Cardiac fibroblast (primary cell): Measurements from ENCODE around the gene SPON2.

Experiments
- DNase-seq, 2 donors: peaks; one replicate each; pipeline versions ENCODE4 v3.0.0 to v3.0.0-alpha.2; 2010; ENCODE audit warnings: low read depth in 2 of 2
- H3K4me3 ChIP-seq, 2 donors: replicated peaks in 1 of 2; 1 replicate in 1 of 2; 2 replicates in 1 of 2; pipeline ENCODE4 v1.5.1; 2011; ENCODE audit warnings: low read depth in 2 of 2, low read length in 2 of 2, mild to moderate bottlenecking in 2 of 2, moderate library complexity in 1 of 2
- TF ChIP-seq, protein P1 (sequence below): IDR thresholded peaks from one replicate; pipeline ENCODE4 v1.5.1; 2011; ENCODE audit warnings: low read depth, mild to moderate bottlenecking, low read length, inconsistent platforms

The SPON2 gene

DNA sequence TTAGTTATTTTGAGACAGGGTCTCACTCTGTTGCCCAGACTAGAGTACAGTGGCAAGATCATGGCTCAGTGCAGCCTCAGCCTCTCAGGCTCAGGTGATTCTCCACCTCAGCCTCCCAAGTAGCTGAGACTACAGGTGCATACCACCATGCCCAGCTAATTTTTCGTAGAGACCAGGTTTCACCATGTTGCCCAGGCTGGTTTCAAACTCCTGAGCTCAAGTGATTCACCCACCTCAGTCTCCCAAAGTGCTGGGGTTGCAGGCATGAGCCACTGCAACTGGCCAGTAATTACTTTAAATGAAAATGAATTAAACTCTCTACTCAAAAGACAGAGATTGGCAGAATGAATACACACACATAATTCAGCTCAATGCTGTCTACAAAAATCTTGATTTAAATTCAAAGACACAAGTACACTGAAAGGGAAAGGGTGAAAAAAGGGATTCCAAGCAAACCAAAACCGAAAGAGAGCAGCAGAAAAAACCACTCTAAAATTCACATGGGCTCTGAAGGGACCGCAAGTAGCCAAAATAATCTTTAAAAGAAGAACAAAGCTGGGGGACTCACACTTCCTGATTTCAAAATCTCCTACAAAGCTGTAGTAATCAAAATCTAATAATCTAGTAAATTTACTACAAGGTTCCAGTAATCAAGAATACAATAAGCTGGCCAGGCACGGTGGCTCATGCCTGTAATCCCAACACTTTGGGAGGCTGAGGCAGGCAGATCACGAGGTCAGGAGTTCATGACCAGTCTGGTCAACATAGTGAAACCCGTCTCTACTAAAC is 11.8 kb upstream of the SPON2 start:
- DNase-seq: no peak
- H3K4me3 ChIP-seq: no peak overlapping the region
- TF ChIP-seq, protein P1, sequence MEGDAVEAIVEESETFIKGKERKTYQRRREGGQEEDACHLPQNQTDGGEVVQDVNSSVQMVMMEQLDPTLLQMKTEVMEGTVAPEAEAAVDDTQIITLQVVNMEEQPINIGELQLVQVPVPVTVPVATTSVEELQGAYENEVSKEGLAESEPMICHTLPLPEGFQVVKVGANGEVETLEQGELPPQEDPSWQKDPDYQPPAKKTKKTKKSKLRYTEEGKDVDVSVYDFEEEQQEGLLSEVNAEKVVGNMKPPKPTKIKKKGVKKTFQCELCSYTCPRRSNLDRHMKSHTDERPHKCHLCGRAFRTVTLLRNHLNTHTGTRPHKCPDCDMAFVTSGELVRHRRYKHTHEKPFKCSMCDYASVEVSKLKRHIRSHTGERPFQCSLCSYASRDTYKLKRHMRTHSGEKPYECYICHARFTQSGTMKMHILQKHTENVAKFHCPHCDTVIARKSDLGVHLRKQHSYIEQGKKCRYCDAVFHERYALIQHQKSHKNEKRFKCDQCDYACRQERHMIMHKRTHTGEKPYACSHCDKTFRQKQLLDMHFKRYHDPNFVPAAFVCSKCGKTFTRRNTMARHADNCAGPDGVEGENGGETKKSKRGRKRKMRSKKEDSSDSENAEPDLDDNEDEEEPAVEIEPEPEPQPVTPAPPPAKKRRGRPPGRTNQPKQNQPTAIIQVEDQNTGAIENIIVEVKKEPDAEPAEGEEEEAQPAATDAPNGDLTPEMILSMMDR: no peak

DNA sequence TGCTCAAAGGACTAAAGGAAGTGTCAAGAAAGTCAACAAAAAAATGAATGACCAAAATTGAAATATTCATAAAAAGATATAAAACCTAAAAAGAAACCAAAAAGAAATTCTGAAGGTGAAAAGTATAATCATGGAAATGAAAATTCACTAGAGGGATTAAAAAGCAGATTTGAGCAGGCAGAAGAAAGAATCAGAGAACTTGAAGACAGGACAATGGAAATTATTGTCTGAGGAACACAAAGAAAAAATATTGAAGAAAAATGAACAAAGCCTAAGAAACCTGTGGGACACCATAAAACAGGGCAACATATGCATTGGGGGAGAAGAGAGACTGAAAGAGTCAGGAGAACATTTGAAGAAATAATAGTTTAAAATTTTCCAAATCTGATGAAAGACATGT is 9.9 kb upstream of the SPON2 start:
- no peak for DNase-seq
- H3K4me3 ChIP-seq: no peak overlapping the region
- TF ChIP-seq, protein P1: no peak

DNA sequence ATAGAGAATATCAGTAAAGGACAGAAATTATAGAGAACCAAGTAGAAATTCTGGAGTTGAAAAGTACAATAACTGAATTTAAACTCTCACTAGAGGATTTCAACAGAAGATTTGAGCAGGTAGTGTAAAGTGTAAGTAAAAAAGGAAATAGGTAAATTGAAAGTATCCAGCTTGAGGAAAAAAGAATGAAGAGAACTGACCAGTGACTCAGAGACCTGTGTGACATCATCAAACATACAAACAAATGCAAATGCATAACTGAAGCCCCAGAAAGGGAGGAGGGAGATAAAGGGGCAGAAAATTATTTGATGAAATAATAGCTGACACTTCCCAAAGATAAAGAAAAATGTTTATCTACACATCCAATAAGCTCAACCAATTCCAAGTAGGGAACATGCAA is 8.3 kb upstream of the SPON2 start:
- TF ChIP-seq, protein P1: no peak
- DNase-seq: no peak
- H3K4me3 ChIP-seq: no peak overlapping the region

DNA sequence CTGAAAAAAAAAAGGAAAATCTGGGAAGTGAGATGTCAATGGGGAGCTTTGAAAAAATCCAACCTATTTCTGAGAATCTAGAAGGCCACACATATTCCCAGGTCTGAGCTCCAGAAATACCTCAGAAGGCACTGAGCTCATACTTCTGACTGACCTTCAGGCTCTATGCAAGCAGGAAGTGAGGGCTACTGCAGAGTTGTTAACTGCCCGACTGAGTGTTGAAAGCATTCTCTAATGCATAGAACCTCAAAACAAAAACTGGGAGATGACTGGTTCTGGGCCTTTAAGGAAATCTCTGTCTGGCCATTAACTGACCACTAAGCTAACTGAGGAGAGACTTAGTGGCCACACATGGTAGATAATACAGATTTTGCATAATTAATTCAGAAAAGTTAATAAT is 7.6 kb upstream of the SPON2 start:
- H3K4me3 ChIP-seq: no peak overlapping the region
- DNase-seq: no peak
- TF ChIP-seq, protein P1: no peak

DNA sequence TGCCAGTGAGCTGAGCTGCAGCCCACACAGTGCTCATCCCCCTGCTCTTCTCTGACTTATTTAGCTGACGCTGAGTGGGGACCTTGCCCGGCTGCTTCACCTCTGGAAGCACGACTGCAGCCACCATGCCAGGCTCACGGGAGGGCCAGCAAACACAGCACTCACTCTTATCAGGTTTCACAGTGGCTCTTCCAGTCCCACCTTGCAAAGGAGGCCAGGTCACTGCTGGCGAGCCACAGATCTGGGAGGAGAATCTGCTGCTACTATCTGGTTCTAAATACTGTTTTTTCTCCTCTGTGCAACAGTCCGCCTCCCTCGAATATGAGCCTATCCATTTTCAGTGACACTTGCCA is 6.7 kb upstream of the SPON2 start:
- no peak for DNase-seq
- H3K4me3 ChIP-seq: no peak overlapping the region
- TF ChIP-seq, protein P1: no peak

DNA sequence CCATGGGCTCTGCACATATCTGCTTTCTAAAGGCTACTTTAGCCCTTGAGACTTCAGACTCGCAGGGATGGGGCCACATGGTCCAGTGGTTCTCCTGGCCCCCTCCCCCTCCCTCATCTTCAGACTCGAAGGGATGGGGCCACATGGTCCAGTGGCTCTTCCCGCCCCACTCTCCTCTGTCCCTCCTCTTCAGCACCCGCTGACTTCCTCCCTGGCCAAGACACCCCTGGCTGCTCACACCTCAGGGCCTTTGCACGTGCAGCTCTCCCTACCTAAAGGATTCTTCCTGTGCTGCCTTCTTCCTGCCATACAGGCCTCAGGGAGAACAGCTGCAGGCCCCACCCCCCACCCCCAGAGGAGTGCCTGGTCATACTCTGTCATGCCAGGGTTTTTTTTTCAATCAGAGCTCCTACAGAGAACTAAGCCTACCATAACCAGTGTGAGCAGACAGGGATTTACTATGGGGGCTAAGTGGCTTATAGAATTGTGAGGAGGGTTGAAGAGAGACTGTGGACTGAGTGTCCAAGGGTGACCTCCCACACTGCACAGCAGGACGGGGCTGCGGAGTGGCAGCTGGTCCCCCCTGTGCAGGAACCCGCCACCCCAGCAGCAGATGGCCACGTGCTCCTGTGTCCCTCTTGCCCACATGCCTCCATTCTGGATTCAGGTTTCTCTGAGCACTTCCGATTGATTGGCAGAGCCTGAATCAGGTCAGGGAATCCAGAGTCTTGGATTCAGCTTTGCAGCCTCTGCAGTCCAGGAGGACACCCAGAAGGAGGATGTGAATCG is 6.1 kb upstream of the SPON2 start:
- no peak overlapping the region for H3K4me3 ChIP-seq
- no peak for DNase-seq
- TF ChIP-seq, protein P1: no peak
